NK-92 treated with Interleukin-12 subunit alpha and Interleukin-12 subunit beta, amount 100 ng/mL, for 24 hours (cell line): ENCODE results near the gene STPG1.
"Not testable (repeated sequence)": the region's sequence is repeated elsewhere in the genome, so short reads cannot be mapped to it uniquely, and the experiment has no call there.

ENCODE experiments used
- DNase-seq: peaks from one replicate; lab custom pipeline; 2025; lab: John Stamatoyannopoulos, UW

The STPG1 gene, protein sequence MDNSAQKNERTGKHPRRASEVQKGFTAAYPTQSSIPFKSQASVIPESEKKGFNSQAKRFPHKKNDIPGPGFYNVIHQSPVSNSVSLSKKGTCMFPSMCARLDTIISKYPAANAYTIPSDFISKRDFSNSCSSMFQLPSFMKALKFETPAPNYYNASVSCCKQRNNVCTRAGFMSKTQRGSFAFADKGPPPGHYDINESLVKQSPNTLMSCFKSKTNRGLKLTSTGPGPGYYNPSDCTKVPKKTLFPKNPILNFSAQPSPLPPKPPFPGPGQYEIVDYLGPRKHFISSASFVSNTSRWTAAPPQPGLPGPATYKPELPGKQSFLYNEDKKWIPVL

DNA sequence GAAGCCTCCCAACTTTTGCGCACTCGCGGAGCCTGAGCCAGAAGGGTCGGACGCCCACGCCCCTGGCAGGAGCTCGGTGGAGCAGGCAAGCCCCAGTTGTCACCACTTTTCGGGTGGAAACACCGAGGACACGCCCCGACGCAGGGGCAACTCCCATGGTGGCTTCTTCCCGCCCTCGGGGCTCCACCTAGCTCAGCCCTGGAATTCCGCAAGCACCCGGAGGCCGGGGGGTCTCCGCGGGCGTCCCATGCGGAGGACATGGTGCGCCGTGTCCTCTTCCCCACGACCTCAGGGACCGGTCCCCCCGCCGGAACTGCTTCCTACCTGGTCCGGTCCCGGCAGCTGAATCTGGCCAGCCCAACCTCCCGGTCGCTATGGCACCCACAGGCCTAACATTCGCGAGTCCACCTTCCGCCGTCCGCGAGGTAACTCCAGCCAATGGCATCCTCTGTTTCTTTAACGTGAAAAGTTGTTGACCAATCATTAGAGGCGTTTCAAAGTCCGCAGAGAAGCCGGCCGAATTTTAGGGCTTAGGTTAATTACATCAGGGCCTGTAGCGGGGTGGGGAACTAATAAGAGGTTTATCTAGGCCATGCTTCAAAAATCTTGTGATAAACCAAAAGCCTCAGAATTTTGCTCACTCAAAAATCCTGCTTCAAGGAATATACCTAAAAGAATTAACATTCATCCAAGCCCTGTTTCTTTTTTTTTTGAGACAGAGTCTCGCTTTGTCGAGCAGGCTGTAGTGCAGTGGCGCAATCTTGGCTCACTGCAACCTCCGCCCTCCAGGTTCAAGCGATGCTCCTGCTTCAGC is at the start of gene STPG1:
STPG1 (minus strand) TSS at position 433 of the 814 bp plus-strand sequence. CDS start 12,394 bp downstream, outside the sequence.
- DNase-seq, result no peak

DNA sequence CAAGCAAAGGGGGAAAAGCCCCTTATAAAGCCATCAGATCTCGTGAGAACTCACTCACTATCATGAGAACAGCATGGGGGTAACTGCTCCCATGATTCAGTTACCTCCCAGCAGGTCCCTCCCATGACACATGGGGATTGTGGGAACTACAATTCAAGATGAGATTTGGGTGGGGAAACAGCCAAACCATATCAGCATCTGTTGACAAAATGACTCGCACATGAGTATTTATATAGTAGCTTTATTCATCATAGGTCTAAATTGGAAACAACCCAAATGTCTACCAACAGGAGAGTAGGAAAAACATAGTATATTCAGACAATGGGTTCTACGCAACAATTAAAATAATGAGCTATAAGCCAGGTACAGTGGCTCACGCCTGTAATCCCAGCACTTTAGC is 48.5 kb upstream of the STPG1 start:
- not testable (repeated sequence) for DNase-seq

DNA sequence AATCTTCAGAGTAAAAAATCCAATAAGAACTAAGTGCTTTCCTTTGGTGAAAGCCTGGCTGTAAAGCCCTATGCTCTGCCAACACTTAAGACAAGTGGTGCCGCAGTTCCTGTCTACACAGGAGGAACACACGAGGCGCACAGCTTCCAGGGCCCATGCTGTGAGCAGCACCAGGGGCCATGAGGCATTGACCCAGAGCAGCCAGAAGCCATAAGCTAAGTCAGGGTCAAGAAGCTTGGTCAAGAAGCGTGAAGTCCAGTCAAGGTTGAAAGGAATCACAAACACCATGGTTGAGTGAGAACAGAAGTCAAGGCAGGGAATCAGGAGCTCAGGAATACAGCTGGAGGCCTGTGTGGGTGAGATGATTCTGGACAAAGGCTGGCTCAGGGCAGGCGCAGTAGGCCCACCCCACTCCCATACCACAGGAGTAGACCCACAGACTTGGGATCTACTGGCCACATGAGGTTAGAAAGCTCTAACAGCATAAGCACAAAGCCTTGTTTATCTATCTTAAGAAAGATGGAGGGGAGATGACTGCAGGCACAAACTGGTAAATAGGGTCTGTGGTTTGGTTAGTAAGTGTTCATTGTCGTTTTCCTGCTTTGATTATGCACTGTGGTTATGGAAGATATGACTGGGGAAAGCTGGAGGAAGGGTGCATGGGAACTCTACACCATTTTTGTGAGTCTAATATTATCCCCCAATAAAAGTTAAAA is 46.1 kb upstream of the STPG1 start:
- no peak for DNase-seq

- DNase-seq, result no peak
Observed at GRCh38 chr1:24457866-24458265, 44.3 kb upstream of the STPG1 start.

DNA sequence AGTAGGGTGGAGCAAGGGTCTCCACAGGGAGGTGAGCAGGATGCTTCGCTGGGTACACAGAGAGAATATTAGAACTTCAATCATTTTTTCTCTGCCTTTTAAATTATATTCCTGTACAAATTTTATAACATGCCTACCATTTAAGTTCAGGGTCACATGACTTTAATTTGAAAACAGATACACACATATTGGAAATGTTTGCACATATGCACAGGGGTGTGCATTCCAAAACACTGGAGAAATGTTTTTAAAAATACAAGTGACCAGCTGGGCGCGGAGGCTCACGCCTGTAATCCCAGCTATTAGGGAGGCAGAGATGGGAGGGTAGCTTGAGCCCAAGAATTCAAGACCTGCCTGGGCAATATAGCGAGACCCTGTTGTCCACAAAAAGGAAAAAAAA is 41.7 kb upstream of the STPG1 start:
- no peak for DNase-seq

- no peak for DNase-seq
Observed at GRCh38 chr1:24454673-24455072, 41.1 kb upstream of the STPG1 start.

DNA sequence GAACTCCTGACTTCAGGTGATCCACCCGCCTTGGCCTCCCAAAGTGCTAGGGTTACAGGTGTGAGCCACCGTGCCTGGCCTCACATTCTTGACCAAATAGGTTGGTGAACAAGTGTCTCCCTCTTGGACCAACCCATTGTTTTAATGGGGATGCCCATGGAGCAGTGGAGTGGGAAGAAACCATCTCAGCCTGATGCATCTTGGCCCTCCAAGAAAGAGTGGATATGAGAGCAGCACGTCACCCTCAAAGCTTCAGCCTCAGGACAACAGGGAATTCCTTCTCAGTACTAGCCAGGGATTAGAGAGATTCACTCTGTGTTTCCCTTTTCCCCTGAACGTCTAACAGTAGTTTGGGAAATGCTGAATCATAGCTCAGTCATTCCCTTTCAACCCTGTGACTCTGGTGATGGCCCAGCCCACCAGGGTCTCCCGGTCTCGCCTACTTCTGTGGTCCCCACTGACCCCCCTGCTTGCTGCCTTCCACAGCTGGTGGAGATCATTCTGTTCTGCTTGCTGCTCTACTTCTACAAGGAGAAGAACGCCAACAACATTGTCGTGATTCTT is 39.4 kb upstream of the STPG1 start:
- DNase-seq, result no peak

- DNase-seq, result no peak
Observed at GRCh38 chr1:24451746-24452145, 38.2 kb upstream of the STPG1 start.

DNA sequence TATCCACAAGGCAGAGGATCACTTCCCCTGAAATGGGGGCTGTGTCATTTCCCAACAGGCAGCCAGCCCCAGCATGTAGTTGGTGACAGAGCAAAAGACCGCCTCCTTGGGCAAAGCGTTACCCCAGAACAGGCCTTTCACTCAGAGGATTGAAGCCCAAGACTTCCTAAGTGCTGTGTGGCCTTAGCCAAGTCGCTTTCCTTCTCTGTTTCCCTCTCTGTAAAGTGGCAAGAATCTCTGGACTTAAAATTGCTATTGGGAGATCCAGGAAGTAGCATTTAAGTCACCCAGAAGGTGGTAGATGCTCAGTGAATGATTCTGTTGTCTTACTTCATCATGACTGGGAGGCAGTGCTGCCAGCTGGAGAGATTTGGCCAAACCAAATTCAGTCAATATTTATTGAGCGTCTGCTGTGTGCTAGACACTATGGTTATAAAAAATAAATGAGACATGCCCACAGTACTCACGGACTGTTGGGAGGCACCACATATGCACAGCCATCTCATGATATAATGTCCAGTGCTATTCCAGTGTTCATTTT is 37.3 kb upstream of the STPG1 start:
- DNase-seq, result no peak

DNA sequence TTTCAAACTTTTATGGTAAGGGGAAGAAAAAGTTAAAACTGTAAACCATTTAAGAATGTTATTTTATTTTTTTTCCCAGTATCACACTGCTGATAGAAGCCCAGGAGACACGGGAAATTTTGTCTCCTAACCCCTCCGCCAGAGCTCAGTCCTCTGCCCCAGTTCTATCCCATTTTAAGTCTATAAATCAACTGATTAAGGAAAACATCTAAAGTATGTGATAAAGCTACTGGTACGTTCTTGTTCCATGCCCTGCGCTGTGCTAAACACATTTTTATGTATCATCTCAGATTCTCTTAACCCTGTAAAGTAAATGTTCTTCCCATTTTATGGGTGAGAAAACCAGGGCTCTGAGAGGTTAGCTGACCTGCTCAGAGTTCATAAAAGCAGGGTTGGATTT is 36.7 kb upstream of the STPG1 start:
- DNase-seq, result no peak

DNA sequence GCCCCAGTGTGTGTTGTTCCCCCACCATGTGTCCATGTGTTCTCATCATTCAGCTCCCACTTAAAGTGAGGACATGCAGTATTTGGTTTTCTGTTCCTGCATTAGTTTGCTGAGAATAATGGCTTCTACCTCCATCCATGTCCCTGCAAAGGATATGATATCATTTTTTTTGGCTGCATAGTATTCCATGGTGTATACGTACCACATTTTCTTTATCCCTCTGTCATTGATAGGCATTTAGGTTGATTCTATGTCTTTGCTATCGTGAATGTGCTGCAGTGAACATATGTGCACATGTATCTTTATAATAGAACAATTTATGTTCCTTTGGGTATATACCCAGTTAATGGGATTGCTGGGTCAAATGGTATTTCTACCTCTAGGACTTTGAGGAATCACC is 32.9 kb upstream of the STPG1 start:
- not testable (repeated sequence) for DNase-seq

GRCh38 chr1:24443241-24443656 is 29.7 kb upstream of the STPG1 start:
- no peak for DNase-seq

- DNase-seq, result no peak
Observed at GRCh38 chr1:24442764-24443163, 29.2 kb upstream of the STPG1 start.

DNA sequence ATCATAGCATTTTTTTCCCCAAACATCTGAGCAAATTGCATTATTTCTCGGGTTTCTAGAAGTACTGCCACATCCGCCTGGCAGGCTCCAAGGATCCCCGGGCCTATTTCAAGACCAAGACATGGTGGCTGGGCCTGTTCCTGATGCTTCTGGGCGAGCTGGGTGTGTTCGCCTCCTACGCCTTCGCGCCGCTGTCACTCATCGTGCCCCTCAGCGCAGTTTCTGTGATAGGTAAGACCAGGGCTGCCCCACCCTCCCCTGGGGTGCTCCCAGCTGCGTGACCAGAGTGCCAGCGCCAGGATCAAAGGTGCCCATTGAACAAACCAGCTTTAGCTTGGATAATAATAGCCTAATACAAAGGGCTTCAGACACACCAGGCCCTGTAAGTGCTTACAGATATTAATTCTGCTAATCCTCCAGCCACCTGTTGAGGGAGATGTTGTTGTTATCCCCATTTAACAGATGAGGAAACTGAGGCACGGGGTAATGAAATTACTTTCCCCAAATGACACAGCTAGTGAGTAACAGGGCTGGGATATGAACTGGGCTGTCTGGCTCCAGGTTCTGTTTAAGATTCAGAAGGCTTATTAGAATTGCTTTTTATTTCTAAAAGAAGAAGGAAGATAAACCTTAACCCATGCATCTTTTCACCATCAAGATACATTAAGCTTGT is 28.6 kb upstream of the STPG1 start:
- no peak for DNase-seq

DNA sequence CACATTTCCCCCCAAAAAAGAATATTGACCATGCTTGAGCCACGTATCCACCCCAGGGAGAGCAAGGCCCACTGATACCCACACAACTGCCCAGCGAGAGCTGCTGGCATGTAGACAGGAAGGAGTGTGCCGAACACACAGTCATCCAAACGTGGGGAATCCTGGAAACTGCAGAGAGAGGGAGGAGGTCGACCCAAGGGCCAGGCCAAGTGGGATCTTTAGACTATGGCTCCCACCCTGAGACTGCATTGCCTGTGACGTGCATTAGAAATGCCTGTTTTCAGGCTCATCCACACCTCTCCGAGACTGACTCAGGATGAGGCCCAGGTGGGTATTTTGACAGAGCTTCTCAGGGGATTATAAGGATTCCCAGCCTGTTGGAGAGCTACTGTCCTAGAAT is 27.9 kb upstream of the STPG1 start:
- no peak for DNase-seq

DNA sequence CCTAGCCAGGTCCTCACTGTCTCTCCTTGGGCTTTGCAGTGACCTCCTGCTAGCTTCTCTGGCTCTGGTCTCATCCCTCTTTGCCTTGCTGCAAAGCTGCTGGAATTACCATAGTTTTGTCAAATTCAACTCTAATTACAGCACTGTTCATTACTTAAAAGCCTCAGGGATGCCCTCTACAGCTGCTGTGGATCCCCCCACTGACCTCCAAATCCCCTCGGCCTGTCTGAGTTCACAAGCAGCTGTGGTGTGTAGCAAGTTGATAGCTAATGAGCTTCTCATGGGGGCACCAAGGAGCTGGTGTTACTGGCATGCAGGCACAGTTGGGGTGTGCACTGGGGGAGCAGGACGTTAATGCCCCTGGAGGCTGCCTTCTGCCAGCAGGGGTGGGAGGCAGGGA is 26.9 kb upstream of the STPG1 start:
- no peak for DNase-seq

GRCh38 chr1:24438423-24438901 is 24.9 kb upstream of the STPG1 start:
- DNase-seq, result no peak

DNA sequence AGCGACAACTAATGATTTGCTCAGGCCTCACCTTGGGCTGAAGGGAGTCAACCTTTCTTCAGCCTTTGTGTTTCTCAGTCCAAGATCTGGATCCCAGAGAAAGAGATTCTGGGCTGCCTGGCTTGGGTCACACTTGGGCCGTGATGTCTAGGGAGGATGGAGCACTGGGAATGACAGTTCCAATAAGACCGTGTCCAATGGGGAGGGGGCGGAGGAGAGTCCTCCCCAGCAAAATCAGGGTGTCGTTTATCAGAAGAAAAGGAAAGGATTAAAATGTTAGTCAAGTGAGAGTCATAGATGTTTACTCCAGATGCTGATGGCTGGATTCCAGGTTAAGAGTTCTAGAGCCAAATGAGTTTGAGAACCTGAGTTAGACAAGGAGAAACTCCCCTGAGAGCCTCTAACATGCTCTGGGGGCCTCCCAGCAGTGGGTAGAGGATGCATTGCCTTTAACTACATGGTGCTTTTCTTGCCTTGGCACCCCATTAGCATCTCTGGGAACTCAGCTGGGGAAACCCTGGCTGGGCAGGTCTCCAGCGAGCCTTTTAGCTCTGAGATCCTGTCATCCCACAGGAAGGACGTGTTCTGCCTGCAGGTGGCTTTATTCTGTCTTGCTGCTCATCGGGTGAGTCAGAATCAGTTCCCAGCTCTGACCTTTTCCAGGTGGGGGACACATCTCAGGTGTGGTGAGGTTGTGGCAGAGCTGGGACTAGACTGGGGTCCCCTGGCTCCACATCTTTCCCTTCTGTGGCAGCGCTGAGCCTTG is 24.2 kb upstream of the STPG1 start:
- DNase-seq, result no peak

GRCh38 chr1:24435782-24436365 is 22.3 kb upstream of the STPG1 start:
- no peak for DNase-seq

GRCh38 chr1:24427545-24427862 is 13.9 kb upstream of the STPG1 start:
- no peak for DNase-seq
